H9 (cell line): Measurements from ENCODE around the gene FAIM2. TPM values are rescaled to one million over a fixed set of nuclear protein-coding genes. Genes with fewer than 3 reads are reported as not detected.

Experiments used
- DNase-seq: peaks from one replicate; pipeline ENCODE4 v3.0.0-alpha.2; 2017
- H2AFZ ChIP-seq: one replicate; pipeline ENCODE4 v1.6.1; 2013; ENCODE audit warnings: mild to moderate bottlenecking, low read length, control low read depth, moderate library complexity
- H2AK5ac ChIP-seq: 2 replicates; pipeline ENCODE4 v1.6.1; 2013; ENCODE audit warnings: low read length, control low read depth, mixed read lengths; ENCODE audit not compliant: insufficient read length
- H2BK120ac ChIP-seq: one replicate; pipeline ENCODE4 v1.6.1; 2013; ENCODE audit warnings: low read depth, mild to moderate bottlenecking, low read length, control low read depth, inconsistent platforms; ENCODE audit not compliant: poor library complexity, severe bottlenecking
- H2BK12ac ChIP-seq: 2 replicates; pipeline ENCODE4 v1.6.1; 2013; ENCODE audit warnings: low read length, control low read depth, mixed read lengths, low read depth; ENCODE audit not compliant: insufficient read length
- H2BK15ac ChIP-seq: 2 replicates; pipeline ENCODE4 v1.6.1; 2013; ENCODE audit warnings: low read depth, low read length, control low read depth
- H2BK20ac ChIP-seq: one replicate; pipeline ENCODE4 v1.6.1; 2013; ENCODE audit warnings: low read depth, mild to moderate bottlenecking, low read length, control low read depth, inconsistent platforms; ENCODE audit not compliant: poor library complexity, severe bottlenecking
- H2BK5ac ChIP-seq: 2 replicates; pipeline ENCODE4 v1.6.1; 2013; ENCODE audit warnings: low read length, control low read depth, mixed read lengths; ENCODE audit not compliant: insufficient read length
- H3K14ac ChIP-seq: 2 replicates; pipeline ENCODE4 v1.6.1; 2013; ENCODE audit warnings: low read length, control low read depth; ENCODE audit not compliant: insufficient read depth
- H3K18ac ChIP-seq: 2 replicates; pipeline ENCODE4 v1.6.1; 2013; ENCODE audit warnings: low read depth, mild to moderate bottlenecking, mixed read lengths, low read length, control low read depth; ENCODE audit not compliant: insufficient read length
- H3K23ac ChIP-seq: 2 replicates; pipeline ENCODE4 v1.6.1; 2013; ENCODE audit warnings: low read length, control low read depth, mixed read lengths, low read depth; ENCODE audit not compliant: insufficient read length
- H3K23me2 ChIP-seq: 2 replicates; pipeline ENCODE4 v1.6.1; 2013; ENCODE audit warnings: low read depth, mild to moderate bottlenecking, mixed read lengths, low read length, control low read depth; ENCODE audit not compliant: insufficient read length, poor library complexity, severe bottlenecking
- H3K27ac ChIP-seq: 2 replicates; pipeline ENCODE4 v1.5.1; 2013; ENCODE audit warnings: low read length, control low read depth, mixed read lengths, low read depth; ENCODE audit not compliant: insufficient read length
- H3K27me3 ChIP-seq: 2 replicates; pipeline ENCODE4 v1.6.1; 2013; ENCODE audit warnings: low read length, control low read depth, inconsistent platforms; ENCODE audit not compliant: insufficient read depth
- H3K4ac ChIP-seq: 2 replicates; pipeline ENCODE4 v1.6.1; 2013; ENCODE audit warnings: low read depth, mild to moderate bottlenecking, control low read depth, inconsistent platforms, low read length, moderate library complexity
- H3K4me1 ChIP-seq: 2 replicates; pipeline ENCODE4 v1.6.1; 2013; ENCODE audit warnings: low read length, control low read depth, inconsistent platforms; ENCODE audit not compliant: insufficient read depth
- H3K4me2 ChIP-seq: 2 replicates; pipeline ENCODE4 v1.6.1; 2013; ENCODE audit warnings: low read length, control low read depth, mixed read lengths; ENCODE audit not compliant: insufficient read length, insufficient read depth
- H3K56ac ChIP-seq: 2 replicates; pipeline ENCODE4 v1.6.1; 2013; ENCODE audit warnings: low read depth, mild to moderate bottlenecking, mixed read lengths, low read length, control low read depth; ENCODE audit not compliant: insufficient read length
- H3K79me1 ChIP-seq: 2 replicates; pipeline ENCODE4 v1.6.1; 2013; ENCODE audit warnings: low read depth, mild to moderate bottlenecking, moderate library complexity, low read length, control low read depth, inconsistent platforms; ENCODE audit not compliant: insufficient read depth, poor library complexity, severe bottlenecking
- H3K79me2 ChIP-seq: 2 replicates; pipeline ENCODE4 v1.6.1; 2013; ENCODE audit warnings: low read length, control low read depth, inconsistent platforms; ENCODE audit not compliant: insufficient read depth
- H3K9ac ChIP-seq: 2 replicates; pipeline ENCODE4 v1.6.1; 2013; ENCODE audit warnings: low read length, control low read depth, mixed read lengths; ENCODE audit not compliant: insufficient read length; ENCODE audit errors: extremely low read depth
- H3K9me3 ChIP-seq: one replicate; pipeline ENCODE4 v1.6.1; 2013; ENCODE audit warnings: low read depth, low read length, inconsistent platforms; ENCODE audit not compliant: control insufficient read depth
- H3T11ph ChIP-seq: one replicate; pipeline ENCODE4 v1.6.1; 2013; ENCODE audit warnings: mild to moderate bottlenecking, low read length, control low read depth, inconsistent platforms
- H4K20me1 ChIP-seq: one replicate; pipeline ENCODE4 v1.6.1; 2013; ENCODE audit not compliant: control insufficient read depth, insufficient read length, insufficient read depth
- H4K5ac ChIP-seq: 2 replicates; pipeline ENCODE4 v1.6.1; 2013; ENCODE audit warnings: low read depth, mild to moderate bottlenecking, mixed read lengths, low read length, control low read depth; ENCODE audit not compliant: insufficient read length
- H4K8ac ChIP-seq: replicated peaks from 2 replicates; pipeline ENCODE4 v1.6.1; 2013; ENCODE audit warnings: low read length, control low read depth, mixed read lengths, low read depth; ENCODE audit not compliant: insufficient read length
- H4K91ac ChIP-seq: 2 replicates; pipeline ENCODE4 v1.6.1; 2013; ENCODE audit warnings: low read depth, mild to moderate bottlenecking, moderate library complexity, mixed read lengths, low read length, control low read depth; ENCODE audit not compliant: insufficient read length
- H3K27ac Mint-ChIP-seq, 3 experiments: 2 replicates in 2 of 3; 3 replicates in 1 of 3; pipeline ENCODE4 v1.8.0; 2020 to 2021; ENCODE audit warnings: mixed read lengths in 3 of 3, mild to moderate bottlenecking in 1 of 3, moderate library complexity in 1 of 3
- H3K27me3 Mint-ChIP-seq: 2 replicates; pipeline ENCODE4 v1.8.0; 2021; ENCODE audit warnings: low read depth, mild to moderate bottlenecking, moderate library complexity, mixed read lengths
- H3K36me3 Mint-ChIP-seq, 3 experiments: 2 replicates in 2 of 3; 3 replicates in 1 of 3; pipeline ENCODE4 v1.8.0; 2020 to 2021; ENCODE audit warnings: low read depth in 3 of 3, mixed read lengths in 3 of 3; ENCODE audit not compliant: insufficient read depth in 1 of 3
- H3K4me1 Mint-ChIP-seq, 2 experiments: 2 replicates each; pipeline ENCODE4 v1.8.0; 2020; ENCODE audit warnings: mixed read lengths in 2 of 2
- H3K4me3 Mint-ChIP-seq, 2 experiments: 2 replicates in 1 of 2; 3 replicates in 1 of 2; pipeline ENCODE4 v1.8.0; 2020 to 2021; ENCODE audit warnings: mild to moderate bottlenecking in 2 of 2, mixed read lengths in 2 of 2, moderate library complexity in 1 of 2
- H3K9me3 Mint-ChIP-seq, 2 experiments: 2 replicates in 1 of 2; 3 replicates in 1 of 2; pipeline ENCODE4 v1.8.0; 2020; ENCODE audit warnings: mild to moderate bottlenecking in 2 of 2, mixed read lengths in 2 of 2, moderate library complexity in 1 of 2
- CTCF ChIP-seq: fragments of 200-600 bp; sonication (generic); conservative IDR thresholded peaks from 3 replicates; pipeline ENCODE4 v1.8.0; 2021; ENCODE audit warnings: antibody characterized with exemption, mild to moderate bottlenecking
- WGBS: extraction: QIAGEN DNeasy Blood & Tissue Kit; methylation state at CpG from one replicate; pipeline ENCODE4 v1.1.7; 2013; ENCODE audit warnings: missing lambda C conversion rate, low lambda C conversion rate, mixed read lengths; ENCODE audit not compliant: insufficient read length; ENCODE audit errors: extremely low coverage; 5-methylcytosine and 5-hydroxymethylcytosine counted together
- total RNA-seq: library from RNA; stranded (reverse); gene quantifications from 2 replicates; pipeline ENCODE4 v1.2.1, GENCODE V29; 2021

Gene FAIM2
- total RNA-seq, 1 experiment from 2014 or later = 0.42 TPM

DNA sequence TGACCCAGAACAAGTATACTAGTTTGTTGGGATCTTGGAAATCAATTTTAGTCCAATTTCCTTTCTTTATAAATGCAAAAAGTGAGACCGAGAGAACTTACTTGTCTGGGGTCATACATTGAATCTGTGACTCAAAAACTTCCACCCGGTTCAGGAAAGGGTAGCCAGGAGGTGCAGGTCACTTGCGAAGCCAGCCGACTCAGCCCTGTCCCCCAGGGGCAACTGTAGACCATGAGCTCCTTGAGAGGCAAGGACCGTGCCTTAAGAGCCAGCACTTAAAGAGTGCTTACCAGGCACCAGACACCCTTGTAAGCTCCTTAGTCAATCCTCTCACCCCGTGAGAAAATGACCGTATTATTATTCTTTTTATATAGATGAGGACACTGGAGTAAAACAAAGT is 60.3 kb downstream of the FAIM2 start:
- H3K27me3 Mint-ChIP-seq = peaks cover 15% of the 10 kb centered on the region
- Histone ChIP-seq H2BK5ac (no peak overlapping the region), H2AFZ (peak overlapping the region; percentile 25), H4K8ac (no peak overlapping the region), H3K4me2 (peak overlapping the region; percentile 90), H3K4ac (no peak overlapping the region), H2BK20ac (no peak overlapping the region), H2BK12ac (no peak overlapping the region), H2AK5ac (no peak overlapping the region), H3K9ac (peak overlapping the region; percentile 61), H2BK120ac (no peak overlapping the region), H3K9me3 (no peaks in the 10 kb centered on the region), H3K23me2 (peaks cover 10% of the 10 kb centered on the region), H3K18ac (no peak overlapping the region), H3K14ac (no peak overlapping the region), H4K20me1 (no peaks in the 10 kb centered on the region), H3K56ac (no peak overlapping the region), H3K79me2 (no peaks in the 10 kb centered on the region), H3K4me1 (no peaks in the 10 kb centered on the region), H4K5ac (no peak overlapping the region), H3K23ac (no peak overlapping the region), H2BK15ac (no peak overlapping the region), H3K79me1 (no peaks in the 10 kb centered on the region), H3K27me3 (no peaks in the 10 kb centered on the region), H3K27ac (no peak overlapping the region), H3T11ph (no peak overlapping the region), H4K91ac (no peak overlapping the region)
- no peaks in the 10 kb centered on the region for H3K9me3 Mint-ChIP-seq
- H3K36me3 Mint-ChIP-seq = no peaks in the 10 kb centered on the region
- WGBS = no CpG with 5 or more reads among the region's 7 CpGs
- peak overlapping the region; percentile 83 to 95 for H3K4me3 Mint-ChIP-seq
- peak overlapping the region; percentile 65 to 88 (median 72); a peak in 2 of 7 replicates for H3K27ac Mint-ChIP-seq
- H3K4me1 Mint-ChIP-seq = peaks cover 14 to 15% of the 10 kb centered on the region in 2 experiments
- no peak for DNase-seq
- no peak for TF ChIP-seq CTCF
